Measurements from ENCODE around the gene ATP2C2.
"Not testable (repeated sequence)": the region's sequence is repeated elsewhere in the genome, so short reads cannot be mapped to it uniquely, and the experiment has no call there.

The ATP2C2 gene

GRCh38 chr16:84331998-84332780 is 36.1 kb upstream of the ATP2C2 start:
- DNase-seq, result no peak

GRCh38 chr16:84332975-84333684 is 35.2 kb upstream of the ATP2C2 start:
- H2AFZ ChIP-seq (ENCODE audit: low read depth, low read length), result no peak overlapping the region
- DNase-seq (no peak), ATAC-seq (ENCODE audit: insufficient read depth, low read depth) (no peak)
- H4K20me1 ChIP-seq (ENCODE audit: insufficient read depth, low read length), result no peaks in the 10 kb centered on the region
- no peaks in the 10 kb centered on the region for H3K4me1 ChIP-seq (ENCODE audit: insufficient read depth, low read length)
- no peaks in the 10 kb centered on the region for H3K79me2 ChIP-seq (ENCODE audit: insufficient read depth, low read length)
- H3K4me3 ChIP-seq (ENCODE audit: low read depth in 1 of 2, low read length in 2 of 2), result no peak overlapping the region
- H3K27ac ChIP-seq (ENCODE audit: low read length), result no peak overlapping the region
- H3K4me2 ChIP-seq (ENCODE audit: insufficient read depth, low read length), result no peak overlapping the region
- no peaks in the 10 kb centered on the region for H3K36me3 ChIP-seq (ENCODE audit: insufficient read depth, low read length)
- H3K9me3 ChIP-seq (ENCODE audit: insufficient read depth, low read length, severe bottlenecking), result no peaks in the 10 kb centered on the region
- H3K27me3 ChIP-seq (ENCODE audit: insufficient read depth, low read length, poor library complexity), result no peaks in the 10 kb centered on the region
- TF ChIP-seq EZH2 (IDR thresholded peaks at IDR 0.05; ENCODE audit: borderline replicate concordance, low read depth, low read length, severe bottlenecking) (no peak), CTCF (IDR thresholded peaks at IDR 0.05; ENCODE audit: borderline replicate concordance, extremely low read depth, low read length, poor library complexity, severe bottlenecking) (no peak)
- no peak overlapping the region for H3K9ac ChIP-seq (ENCODE audit: low read depth, low read length)

More at GRCh38 chr16:84331998-84332780, 36.1 kb upstream of the ATP2C2 start:
- ATAC-seq (ENCODE audit: insufficient read depth, low read depth), result no peak
- H3K4me1 ChIP-seq (ENCODE audit: insufficient read depth, low read length), result no peaks in the 10 kb centered on the region
- no peak overlapping the region for H3K9ac ChIP-seq (ENCODE audit: low read depth, low read length)
- no peak overlapping the region for H2AFZ ChIP-seq (ENCODE audit: low read depth, low read length)
- H3K79me2 ChIP-seq (ENCODE audit: insufficient read depth, low read length), result no peaks in the 10 kb centered on the region
- no peaks in the 10 kb centered on the region for H3K36me3 ChIP-seq (ENCODE audit: insufficient read depth, low read length)
- H3K27me3 ChIP-seq (ENCODE audit: insufficient read depth, low read length, poor library complexity), result no peaks in the 10 kb centered on the region
- no peak overlapping the region for H3K4me3 ChIP-seq (ENCODE audit: low read depth in 1 of 2, low read length in 2 of 2)
- H3K9me3 ChIP-seq (ENCODE audit: insufficient read depth, low read length, severe bottlenecking), result no peaks in the 10 kb centered on the region
- H4K20me1 ChIP-seq (ENCODE audit: insufficient read depth, low read length), result no peaks in the 10 kb centered on the region
- no peak overlapping the region for H3K4me2 ChIP-seq (ENCODE audit: insufficient read depth, low read length)
- no peak overlapping the region for H3K27ac ChIP-seq (ENCODE audit: low read length)
- TF ChIP-seq EZH2 (IDR thresholded peaks at IDR 0.05; ENCODE audit: borderline replicate concordance, low read depth, low read length, severe bottlenecking) (no peak), CTCF (IDR thresholded peaks at IDR 0.05; ENCODE audit: borderline replicate concordance, extremely low read depth, low read length, poor library complexity, severe bottlenecking) (no peak)

- TF ChIP-seq EZH2 (IDR thresholded peaks at IDR 0.05; ENCODE audit: borderline replicate concordance, low read depth, low read length, severe bottlenecking), result no peak
Measured at GRCh38 chr16:84334058-84334457, 34.3 kb upstream of the ATP2C2 start.

DNA sequence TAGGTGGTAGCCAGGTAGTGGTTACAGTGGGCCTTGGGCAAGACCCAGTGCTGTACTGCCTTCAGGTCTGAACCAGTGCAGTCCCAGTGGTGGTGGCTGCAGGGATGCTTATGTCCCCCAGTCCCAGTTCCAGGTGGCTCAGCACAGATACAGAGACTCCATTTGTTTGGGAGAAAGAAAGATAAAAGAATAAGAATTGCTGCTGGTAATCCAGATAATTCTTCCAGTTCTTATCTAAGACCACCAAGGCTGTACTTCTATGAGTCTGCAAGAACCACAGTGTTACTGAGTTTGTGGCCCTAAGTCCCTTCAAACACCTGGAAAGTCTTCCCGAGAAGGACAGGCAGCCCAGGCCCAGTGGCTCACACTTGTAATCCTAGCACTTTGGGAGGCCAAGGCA is 33.9 kb upstream of the ATP2C2 start:
- no peak for TF ChIP-seq EZH2 (IDR thresholded peaks at IDR 0.05; ENCODE audit: borderline replicate concordance, low read depth, low read length, severe bottlenecking)
- TF ChIP-seq CTCF (IDR thresholded peaks at IDR 0.05; ENCODE audit: borderline replicate concordance, extremely low read depth, low read length, poor library complexity, severe bottlenecking), result no peak
- Histone ChIP-seq H3K79me2 (ENCODE audit: insufficient read depth, low read length) (no peaks in the 10 kb centered on the region), H4K20me1 (ENCODE audit: insufficient read depth, low read length) (no peaks in the 10 kb centered on the region), H3K27me3 (ENCODE audit: insufficient read depth, low read length, poor library complexity) (no peaks in the 10 kb centered on the region), H3K27ac (ENCODE audit: low read length) (no peak overlapping the region), H3K36me3 (ENCODE audit: insufficient read depth, low read length) (no peaks in the 10 kb centered on the region), H3K4me3 (ENCODE audit: low read depth in 1 of 2, low read length in 2 of 2) (no peak overlapping the region), H2AFZ (ENCODE audit: low read depth, low read length) (no peak overlapping the region), H3K9me3 (ENCODE audit: insufficient read depth, low read length, severe bottlenecking) (no peaks in the 10 kb centered on the region), H3K9ac (ENCODE audit: low read depth, low read length) (no peak overlapping the region), H3K4me1 (ENCODE audit: insufficient read depth, low read length) (no peaks in the 10 kb centered on the region), H3K4me2 (ENCODE audit: insufficient read depth, low read length) (no peak overlapping the region)
- ATAC-seq (ENCODE audit: insufficient read depth, low read depth), result no peak
- DNase-seq, result no peak

More at GRCh38 chr16:84334058-84334457, 34.3 kb upstream of the ATP2C2 start:
- Histone ChIP-seq H3K4me2 (ENCODE audit: insufficient read depth, low read length) (no peak overlapping the region), H3K27ac (ENCODE audit: low read length) (no peak overlapping the region), H3K9me3 (ENCODE audit: insufficient read depth, low read length, severe bottlenecking) (no peaks in the 10 kb centered on the region), H3K27me3 (ENCODE audit: insufficient read depth, low read length, poor library complexity) (no peaks in the 10 kb centered on the region), H3K36me3 (ENCODE audit: insufficient read depth, low read length) (no peaks in the 10 kb centered on the region), H2AFZ (ENCODE audit: low read depth, low read length) (no peak overlapping the region), H3K9ac (ENCODE audit: low read depth, low read length) (no peak overlapping the region), H3K79me2 (ENCODE audit: insufficient read depth, low read length) (no peaks in the 10 kb centered on the region), H3K4me1 (ENCODE audit: insufficient read depth, low read length) (no peaks in the 10 kb centered on the region), H4K20me1 (ENCODE audit: insufficient read depth, low read length) (no peaks in the 10 kb centered on the region), H3K4me3 (ENCODE audit: low read depth in 1 of 2, low read length in 2 of 2) (no peak overlapping the region)
- ATAC-seq (ENCODE audit: insufficient read depth, low read depth) (no peak), DNase-seq (no peak)

GRCh38 chr16:84337236-84337635 is 31.1 kb upstream of the ATP2C2 start:
- H3K27me3 ChIP-seq (ENCODE audit: insufficient read depth, low read length, poor library complexity), result not testable (repeated sequence)

More at GRCh38 chr16:84337236-84337635, 31.1 kb upstream of the ATP2C2 start:
- H3K36me3 ChIP-seq (ENCODE audit: insufficient read depth, low read length); H3K79me2 ChIP-seq (ENCODE audit: insufficient read depth, low read length); DNase-seq; H3K4me3 ChIP-seq (ENCODE audit: low read depth in 1 of 2, low read length in 2 of 2); ATAC-seq (ENCODE audit: insufficient read depth, low read depth); H2AFZ ChIP-seq (ENCODE audit: low read depth, low read length); H4K20me1 ChIP-seq (ENCODE audit: insufficient read depth, low read length); H3K4me2 ChIP-seq (ENCODE audit: insufficient read depth, low read length); H3K9ac ChIP-seq (ENCODE audit: low read depth, low read length); H3K9me3 ChIP-seq (ENCODE audit: insufficient read depth, low read length, severe bottlenecking); H3K27ac ChIP-seq (ENCODE audit: low read length); H3K4me1 ChIP-seq (ENCODE audit: insufficient read depth, low read length): not testable (repeated sequence)
